DMS114 treated with DMSO at 0.1 percent for 48 hours (cell line): ENCODE results near the gene QSOX1.

Experiments used
- DNase-seq: peaks from one replicate; lab custom pipeline; 2025; ENCODE audit not compliant: unreplicated experiment; lab: John Stamatoyannopoulos, UW

QSOX1 gene

GRCh38 chr1:180213401-180214170, 58.9 kb downstream of the QSOX1 start:
- no peak for DNase-seq

GRCh38 chr1:180215856-180216625, 61.4 kb downstream of the QSOX1 start:
- DNase-seq, result no peak

GRCh38 chr1:180217006-180217405, 62.3 kb downstream of the QSOX1 start:
- DNase-seq, result no peak

DNA sequence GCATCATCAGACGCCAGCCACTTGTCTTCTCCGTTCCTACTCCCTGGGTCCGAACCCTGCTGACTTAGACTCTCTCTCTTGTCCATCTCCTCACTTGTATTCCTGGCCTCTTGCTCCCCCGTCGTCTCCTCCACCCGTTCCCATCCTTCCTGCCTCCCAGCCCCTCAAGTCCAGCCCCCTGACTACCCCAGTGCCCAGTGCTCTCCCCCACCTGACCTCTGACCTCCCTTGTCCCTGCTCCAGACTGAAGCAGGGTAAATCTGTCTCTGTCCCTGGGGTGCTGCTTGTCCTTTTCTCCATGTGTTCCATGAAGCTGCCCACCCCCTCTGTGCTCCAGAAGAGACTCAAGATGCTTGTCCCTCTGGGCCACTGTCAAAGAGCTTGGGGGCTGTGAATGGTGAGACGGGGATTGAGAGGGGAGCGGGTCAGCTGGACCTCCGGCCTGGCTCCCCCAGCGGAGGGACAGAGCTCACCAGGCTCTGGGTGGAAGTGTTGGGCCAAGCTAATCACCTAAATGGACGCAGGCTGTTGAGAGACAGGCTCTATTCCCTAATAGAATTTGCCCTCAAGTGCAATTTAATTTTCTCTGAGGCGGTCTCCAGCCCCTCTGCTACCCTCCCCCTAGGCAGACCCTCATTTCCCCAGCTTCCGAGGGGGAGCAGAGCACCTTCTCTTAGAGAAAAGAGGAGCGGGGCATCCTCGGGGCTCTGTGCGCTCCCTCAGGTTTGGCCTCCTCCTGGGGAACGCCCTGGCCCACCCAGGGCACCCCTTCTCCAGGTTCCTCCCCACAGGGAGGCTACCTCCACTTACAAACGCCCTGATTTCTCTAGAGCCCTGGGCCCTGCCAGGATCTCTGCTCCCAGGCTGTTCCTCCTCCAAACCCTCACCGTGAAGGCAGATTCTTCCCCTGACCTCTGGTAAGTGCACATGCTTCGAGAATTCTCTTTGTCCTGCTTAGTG, 64.4 kb downstream of the QSOX1 start:
- DNase-seq, result no peak

DNA sequence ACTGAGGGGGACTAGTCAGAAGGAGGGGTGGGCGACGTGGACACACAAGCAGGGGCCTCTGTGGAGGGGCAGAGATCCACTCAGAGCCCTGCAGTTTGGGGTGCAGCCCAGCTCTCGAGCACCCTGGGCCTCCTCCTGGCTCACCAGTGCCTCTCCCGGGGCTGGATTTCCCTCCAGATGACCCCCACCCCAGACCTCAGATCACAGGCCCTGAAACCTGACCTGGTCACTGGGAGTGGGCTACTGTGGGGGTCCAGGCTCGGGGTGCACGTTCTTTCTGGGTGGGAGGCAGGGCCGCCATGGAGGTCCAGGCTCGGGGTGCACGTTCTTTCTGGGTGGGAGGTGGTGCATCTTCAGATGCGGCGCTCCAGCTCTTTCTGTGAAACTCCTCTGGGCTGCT, 65.1 kb downstream of the QSOX1 start:
- no peak for DNase-seq

GRCh38 chr1:180221462-180221861, 66.8 kb downstream of the QSOX1 start:
- DNase-seq, result no peak

- DNase-seq, result no peak
These were observed 70.2 kb downstream of the QSOX1 start for GRCh38 chr1:180224902-180225301.

GRCh38 chr1:180225403-180225802, 70.7 kb downstream of the QSOX1 start:
- no peak for DNase-seq

- DNase-seq, result no peak
These were observed 73.4 kb downstream of the QSOX1 start for GRCh38 chr1:180227861-180228647.

- peak; percentile 12 for DNase-seq
These were observed 74.2 kb downstream of the QSOX1 start for GRCh38 chr1:180228648-180229482.

GRCh38 chr1:180229483-180230415, 75.1 kb downstream of the QSOX1 start, which contains the start of gene LHX4:
TSS of gene LHX4 (plus strand) at chr1:180230264. CDS start at chr1:180230530, 266 bp downstream.
- peak; percentile 48 for DNase-seq

DNA sequence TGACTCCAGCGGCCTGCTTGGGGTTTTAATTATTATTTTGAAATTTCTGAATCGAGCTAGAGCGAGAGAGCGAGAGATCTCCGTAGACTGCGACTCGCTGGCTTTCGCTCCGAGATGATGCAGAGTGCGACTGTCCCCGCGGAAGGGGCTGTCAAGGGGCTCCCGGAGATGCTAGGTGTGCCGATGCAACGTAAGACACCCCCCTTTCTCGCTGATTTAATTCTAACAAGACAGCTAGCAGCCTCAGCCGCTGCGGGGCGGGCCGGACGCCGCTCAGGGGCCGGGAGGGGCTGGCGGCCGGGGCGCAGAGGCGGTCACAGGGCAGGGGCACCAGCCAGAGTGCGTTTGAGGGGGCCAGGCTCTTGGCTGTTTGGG, 75.7 kb downstream of the QSOX1 start:
- no peak for DNase-seq

DNA sequence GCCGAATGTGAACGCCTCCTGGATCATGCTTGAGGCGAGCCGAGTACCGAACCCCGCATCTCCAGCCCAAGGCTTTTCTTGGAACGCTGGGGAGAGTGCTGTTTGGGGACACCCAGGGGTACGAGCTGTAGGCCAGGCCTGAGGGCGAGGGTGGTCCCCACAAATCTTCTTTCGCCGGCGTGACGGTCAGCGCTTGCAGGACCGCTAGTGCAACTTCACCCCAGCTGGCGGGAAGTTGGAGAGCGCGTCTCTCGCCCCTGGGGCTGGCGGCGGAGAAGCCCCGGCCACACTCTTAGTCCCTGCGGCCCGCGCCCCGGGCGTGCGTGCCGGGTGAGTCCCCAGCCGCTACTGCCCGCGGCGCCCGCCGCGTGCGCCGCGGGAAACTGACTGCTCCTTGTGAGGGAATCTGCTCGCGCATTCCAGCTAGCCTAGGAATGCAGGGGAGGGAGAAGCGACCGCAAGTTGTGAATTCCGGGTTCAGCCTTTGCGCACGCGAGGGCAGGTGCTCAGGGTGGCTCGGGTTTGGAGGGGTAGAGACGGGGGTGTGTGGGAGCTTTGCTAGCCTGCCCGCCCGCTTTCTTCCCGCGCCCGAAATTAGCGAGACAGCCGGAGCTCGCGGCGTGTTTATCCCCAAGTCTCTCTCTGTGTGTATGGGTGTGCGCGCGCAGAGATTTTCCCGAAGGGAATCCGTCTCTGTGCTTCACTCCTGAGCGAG, 76.3 kb downstream of the QSOX1 start:
- no peak for DNase-seq

DNA sequence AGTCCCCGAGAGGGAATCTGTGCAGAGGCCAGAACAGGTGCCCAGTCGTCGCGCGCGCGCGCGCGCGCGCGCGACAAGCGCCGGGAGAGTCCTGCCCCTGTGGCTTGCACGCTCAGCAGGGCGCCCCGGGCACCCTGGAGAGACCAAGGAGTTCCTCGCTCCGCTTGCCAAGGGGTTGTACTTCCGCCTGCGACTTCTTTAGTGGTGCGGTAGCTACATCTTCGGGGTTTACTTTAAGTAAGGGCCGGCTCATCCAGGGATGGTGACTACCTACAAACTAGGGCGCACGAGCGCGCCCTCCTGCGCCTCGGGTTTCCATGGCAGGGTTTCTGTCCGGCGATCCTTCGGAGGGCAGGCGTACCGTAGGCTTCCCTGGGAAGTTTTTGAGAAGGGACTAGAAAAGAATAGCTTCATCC, 76.8 kb downstream of the QSOX1 start:
- DNase-seq, result peak; percentile 46

DNA sequence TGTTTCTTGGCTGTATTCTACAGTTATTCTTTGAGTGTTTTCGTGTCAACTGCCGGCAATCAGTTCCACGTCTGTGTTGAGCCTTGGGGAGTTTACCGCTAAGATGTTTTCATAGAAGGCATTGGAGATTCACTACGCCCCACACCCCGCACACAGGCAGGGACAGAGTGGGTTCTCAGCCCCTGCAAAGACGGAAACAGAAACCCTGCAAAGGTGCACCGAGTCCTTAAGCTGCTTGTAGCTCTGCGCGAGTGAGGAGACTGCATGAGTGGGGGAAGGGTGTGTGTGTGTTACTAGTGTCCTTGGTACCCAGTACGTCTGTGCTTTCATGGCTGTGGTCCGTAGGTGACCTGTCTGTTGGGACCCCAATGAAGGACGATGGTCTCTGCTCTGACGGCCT, 77.3 kb downstream of the QSOX1 start:
- no peak for DNase-seq

DNA sequence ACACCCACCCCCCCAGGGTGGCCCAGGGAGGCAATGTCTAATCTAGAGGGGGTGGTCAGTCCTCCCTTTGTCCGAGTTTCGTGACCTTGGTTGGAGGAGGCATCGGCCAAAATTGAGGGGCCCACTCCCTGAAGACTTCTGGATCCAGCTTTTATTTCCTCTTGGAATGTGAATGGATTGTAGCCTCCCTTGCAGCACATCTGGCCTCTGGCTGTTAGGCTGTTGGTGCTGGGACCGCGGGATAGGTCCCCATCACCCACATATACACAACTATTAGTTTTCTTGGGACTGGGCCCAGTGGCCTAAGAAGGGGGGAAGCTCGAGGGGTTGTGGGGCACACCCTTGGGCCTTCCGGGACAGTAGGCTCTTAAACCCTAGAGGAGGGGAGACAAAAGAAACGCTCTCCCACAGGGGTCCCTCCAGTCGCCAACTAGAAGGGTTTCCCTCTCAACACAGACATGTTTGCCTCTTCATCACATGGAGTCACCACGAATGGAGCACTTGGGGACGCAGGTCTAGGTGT, 77.9 kb downstream of the QSOX1 start:
- no peak for DNase-seq

GRCh38 chr1:180233191-180234011, 78.7 kb downstream of the QSOX1 start:
- no peak for DNase-seq
